Neural progenitor cell (in vitro differentiated cells): Measurements from ENCODE around the gene ABCC2.

Source experiments
- EZH2 ChIP-seq: fragments of 200-600 bp; sonication (generic); IDR thresholded peaks from 2 replicates; pipeline ENCODE4 v1.6.1; 2017; ENCODE audit warnings: antibody characterized with exemption, mild to moderate bottlenecking, moderate library complexity
- EZH2phosphoT487 ChIP-seq: fragments of 200-600 bp; sonication (generic); IDR thresholded peaks from 2 replicates; pipeline ENCODE4 v1.6.1; 2017; ENCODE audit warnings: antibody characterized with exemption
- TF ChIP-seq, protein P1 (sequence below): fragments of 200-600 bp; sonication (generic); IDR thresholded peaks from 2 replicates; pipeline ENCODE4 v1.5.1; 2017; ENCODE audit warnings: antibody characterized with exemption, mild to moderate bottlenecking

DNA sequence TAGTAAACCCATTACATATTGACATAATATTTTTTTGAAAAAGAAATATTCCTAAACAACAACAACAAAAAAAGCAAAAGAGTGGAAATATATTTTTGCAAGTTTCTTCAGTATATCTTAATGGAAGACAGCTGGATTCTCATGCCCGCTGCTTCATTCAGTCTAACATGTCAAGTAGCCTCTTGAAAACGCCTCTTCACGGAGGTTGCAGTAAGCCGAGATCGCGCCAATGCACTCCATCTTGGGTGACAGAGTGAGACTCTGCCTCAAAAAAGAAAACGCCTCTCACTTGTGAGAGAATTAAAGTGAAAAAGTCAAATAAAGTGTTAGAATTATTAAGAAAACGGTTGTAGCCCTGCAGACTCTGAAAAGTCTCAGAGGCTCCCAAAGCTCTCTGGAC, 49.1 kb upstream of the ABCC2 start:
- TF ChIP-seq, protein P1, sequence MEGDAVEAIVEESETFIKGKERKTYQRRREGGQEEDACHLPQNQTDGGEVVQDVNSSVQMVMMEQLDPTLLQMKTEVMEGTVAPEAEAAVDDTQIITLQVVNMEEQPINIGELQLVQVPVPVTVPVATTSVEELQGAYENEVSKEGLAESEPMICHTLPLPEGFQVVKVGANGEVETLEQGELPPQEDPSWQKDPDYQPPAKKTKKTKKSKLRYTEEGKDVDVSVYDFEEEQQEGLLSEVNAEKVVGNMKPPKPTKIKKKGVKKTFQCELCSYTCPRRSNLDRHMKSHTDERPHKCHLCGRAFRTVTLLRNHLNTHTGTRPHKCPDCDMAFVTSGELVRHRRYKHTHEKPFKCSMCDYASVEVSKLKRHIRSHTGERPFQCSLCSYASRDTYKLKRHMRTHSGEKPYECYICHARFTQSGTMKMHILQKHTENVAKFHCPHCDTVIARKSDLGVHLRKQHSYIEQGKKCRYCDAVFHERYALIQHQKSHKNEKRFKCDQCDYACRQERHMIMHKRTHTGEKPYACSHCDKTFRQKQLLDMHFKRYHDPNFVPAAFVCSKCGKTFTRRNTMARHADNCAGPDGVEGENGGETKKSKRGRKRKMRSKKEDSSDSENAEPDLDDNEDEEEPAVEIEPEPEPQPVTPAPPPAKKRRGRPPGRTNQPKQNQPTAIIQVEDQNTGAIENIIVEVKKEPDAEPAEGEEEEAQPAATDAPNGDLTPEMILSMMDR = no peak
- no peak for TF ChIP-seq EZH2
- no peak for TF ChIP-seq EZH2phosphoT487
